Activated CD8-positive, alpha-beta memory T cell treated with anti-CD3 and anti-CD28 coated beads, Interleukin-2, amount 50 U/mL, for 48 hours (primary cell): ENCODE results near the gene CLCNKB.
"Not testable (repeated sequence)": the region's sequence is repeated elsewhere in the genome, so short reads cannot be mapped to it uniquely, and the experiment has no call there.

ENCODE experiments used
- DNase-seq: peaks from one replicate; pipeline ENCODE4 v3.0.0-alpha.2; 2020

The CLCNKB gene

GRCh38 chr1:16061989-16062686 lies 18.6 kb downstream of the CLCNKB start:
- not testable (repeated sequence) for DNase-seq

- not testable (repeated sequence) for DNase-seq
Measured at GRCh38 chr1:16062687-16063075, 19.1 kb downstream of the CLCNKB start.

- no peak for DNase-seq
Measured at GRCh38 chr1:16063226-16063829, 19.7 kb downstream of the CLCNKB start.

GRCh38 chr1:16063921-16064320 lies 20.3 kb downstream of the CLCNKB start:
- DNase-seq, result no peak

- no peak for DNase-seq
Measured at GRCh38 chr1:16064536-16065268, 21.1 kb downstream of the CLCNKB start.

- DNase-seq, result no peak
Measured at GRCh38 chr1:16065269-16065576, 21.6 kb downstream of the CLCNKB start.

- DNase-seq, result no peak
Measured at GRCh38 chr1:16066245-16066644, 22.7 kb downstream of the CLCNKB start.

- no peak for DNase-seq
Measured at GRCh38 chr1:16067127-16067768, 23.7 kb downstream of the CLCNKB start.

- no peak for DNase-seq
Measured at GRCh38 chr1:16067933-16068332, 24.4 kb downstream of the CLCNKB start.

- DNase-seq, result no peak
Measured at GRCh38 chr1:16068356-16069270, 25.0 kb downstream of the CLCNKB start.

- no peak for DNase-seq
Measured at GRCh38 chr1:16070640-16071355, 27.2 kb downstream of the CLCNKB start.

GRCh38 chr1:16071614-16072013 lies 28.0 kb downstream of the CLCNKB start:
- no peak for DNase-seq

GRCh38 chr1:16072095-16072494 lies 28.5 kb downstream of the CLCNKB start:
- no peak for DNase-seq

GRCh38 chr1:16072616-16073484 lies 29.3 kb downstream of the CLCNKB start:
- no peak for DNase-seq

GRCh38 chr1:16073490-16074119 lies 30.0 kb downstream of the CLCNKB start, which contains the start of gene FAM131C:
Gene FAM131C, minus strand, starts transcription at chr1:16073651. Its CDS starts 209 bp downstream, at chr1:16073442.
- peak; percentile 81 for DNase-seq

- no peak for DNase-seq
Measured at GRCh38 chr1:16074217-16074616, 30.6 kb downstream of the CLCNKB start.

GRCh38 chr1:16075337-16076030 lies 31.9 kb downstream of the CLCNKB start:
- no peak for DNase-seq

- DNase-seq, result no peak
Measured at GRCh38 chr1:16076031-16076864, 32.7 kb downstream of the CLCNKB start.

GRCh38 chr1:16076865-16077238 lies 33.3 kb downstream of the CLCNKB start:
- DNase-seq, result no peak
